C4-2B (cell line): ENCODE results near the gene VPS8.

Experiments used
- ZFX ChIP-seq: fragments of 450-650 bp; IDR thresholded peaks from 2 replicates; pipeline ENCODE4 v1.6.1; 2017
- TF ChIP-seq, protein P1 (sequence below): fragments of 450-650 bp; conservative IDR thresholded peaks from 2 replicates; pipeline ENCODE4 v1.5.1; 2017; ENCODE audit warnings: mild to moderate bottlenecking

DNA sequence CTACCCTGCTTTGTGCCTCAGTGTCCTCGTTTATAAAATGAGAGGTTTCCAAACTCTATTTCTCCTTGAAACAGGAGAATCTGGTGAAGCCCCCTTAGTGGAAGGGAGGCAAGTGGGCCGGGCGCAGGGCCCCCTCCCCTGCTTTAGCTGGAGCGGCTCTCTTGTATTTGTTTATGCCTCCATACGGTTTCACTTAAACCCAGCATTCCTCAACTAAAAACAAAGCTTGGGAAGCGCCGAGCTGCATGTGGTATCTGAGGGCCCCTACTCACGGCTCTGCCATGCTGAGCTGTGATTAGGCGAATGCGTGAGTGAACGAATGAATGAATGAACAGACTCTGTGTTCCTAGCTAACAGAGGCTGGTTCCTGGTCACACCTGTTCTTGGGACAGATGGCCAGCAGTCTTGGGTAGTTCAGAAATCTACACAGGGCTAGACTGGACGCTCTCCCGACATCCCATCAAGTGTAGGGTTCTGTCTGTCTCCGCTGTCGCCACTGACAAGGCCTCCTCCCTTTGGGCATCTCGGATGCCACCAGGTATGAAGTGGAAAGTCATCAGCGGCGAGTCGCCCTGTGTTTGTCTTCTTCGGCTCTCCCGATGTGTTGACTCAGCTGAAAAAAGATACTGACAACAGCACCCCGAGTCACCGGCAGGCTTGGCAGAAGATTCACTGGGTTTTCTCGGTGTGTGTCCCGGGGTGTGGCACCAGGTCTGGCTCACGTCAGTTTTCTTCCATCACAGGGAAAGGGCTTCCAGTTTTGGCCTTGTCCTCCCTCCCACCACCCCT lies 42.4 kb upstream of the VPS8 start:
- no peak for TF ChIP-seq ZFX
- TF ChIP-seq, protein P1, sequence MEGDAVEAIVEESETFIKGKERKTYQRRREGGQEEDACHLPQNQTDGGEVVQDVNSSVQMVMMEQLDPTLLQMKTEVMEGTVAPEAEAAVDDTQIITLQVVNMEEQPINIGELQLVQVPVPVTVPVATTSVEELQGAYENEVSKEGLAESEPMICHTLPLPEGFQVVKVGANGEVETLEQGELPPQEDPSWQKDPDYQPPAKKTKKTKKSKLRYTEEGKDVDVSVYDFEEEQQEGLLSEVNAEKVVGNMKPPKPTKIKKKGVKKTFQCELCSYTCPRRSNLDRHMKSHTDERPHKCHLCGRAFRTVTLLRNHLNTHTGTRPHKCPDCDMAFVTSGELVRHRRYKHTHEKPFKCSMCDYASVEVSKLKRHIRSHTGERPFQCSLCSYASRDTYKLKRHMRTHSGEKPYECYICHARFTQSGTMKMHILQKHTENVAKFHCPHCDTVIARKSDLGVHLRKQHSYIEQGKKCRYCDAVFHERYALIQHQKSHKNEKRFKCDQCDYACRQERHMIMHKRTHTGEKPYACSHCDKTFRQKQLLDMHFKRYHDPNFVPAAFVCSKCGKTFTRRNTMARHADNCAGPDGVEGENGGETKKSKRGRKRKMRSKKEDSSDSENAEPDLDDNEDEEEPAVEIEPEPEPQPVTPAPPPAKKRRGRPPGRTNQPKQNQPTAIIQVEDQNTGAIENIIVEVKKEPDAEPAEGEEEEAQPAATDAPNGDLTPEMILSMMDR = no peak
